ENCODE results near the gene FES.

GRCh38 chr15:90895571-90896117 lies 11.3 kb downstream of the FES start:
- no peak for TF ChIP-seq POLR2A (IDR thresholded peaks at IDR 0.05; ENCODE audit: low read depth, low read length)
- TF ChIP-seq, protein P1, sequence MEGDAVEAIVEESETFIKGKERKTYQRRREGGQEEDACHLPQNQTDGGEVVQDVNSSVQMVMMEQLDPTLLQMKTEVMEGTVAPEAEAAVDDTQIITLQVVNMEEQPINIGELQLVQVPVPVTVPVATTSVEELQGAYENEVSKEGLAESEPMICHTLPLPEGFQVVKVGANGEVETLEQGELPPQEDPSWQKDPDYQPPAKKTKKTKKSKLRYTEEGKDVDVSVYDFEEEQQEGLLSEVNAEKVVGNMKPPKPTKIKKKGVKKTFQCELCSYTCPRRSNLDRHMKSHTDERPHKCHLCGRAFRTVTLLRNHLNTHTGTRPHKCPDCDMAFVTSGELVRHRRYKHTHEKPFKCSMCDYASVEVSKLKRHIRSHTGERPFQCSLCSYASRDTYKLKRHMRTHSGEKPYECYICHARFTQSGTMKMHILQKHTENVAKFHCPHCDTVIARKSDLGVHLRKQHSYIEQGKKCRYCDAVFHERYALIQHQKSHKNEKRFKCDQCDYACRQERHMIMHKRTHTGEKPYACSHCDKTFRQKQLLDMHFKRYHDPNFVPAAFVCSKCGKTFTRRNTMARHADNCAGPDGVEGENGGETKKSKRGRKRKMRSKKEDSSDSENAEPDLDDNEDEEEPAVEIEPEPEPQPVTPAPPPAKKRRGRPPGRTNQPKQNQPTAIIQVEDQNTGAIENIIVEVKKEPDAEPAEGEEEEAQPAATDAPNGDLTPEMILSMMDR (IDR thresholded peaks at IDR 0.05 in 2 of 3, conservative IDR thresholded peaks at IDR 0.05 in 1 of 3; ENCODE audit: control insufficient read depth in 2 of 3, extremely low read depth in 1 of 3, insufficient read depth in 1 of 3, low read depth in 3 of 3, low read length in 3 of 3), result no peak
- TF ChIP-seq PML (IDR thresholded peaks at IDR 0.05; ENCODE audit: low read length), result no peak
- no peak for TF ChIP-seq NBN (IDR thresholded peaks at IDR 0.05)
- TF ChIP-seq, protein P2, sequence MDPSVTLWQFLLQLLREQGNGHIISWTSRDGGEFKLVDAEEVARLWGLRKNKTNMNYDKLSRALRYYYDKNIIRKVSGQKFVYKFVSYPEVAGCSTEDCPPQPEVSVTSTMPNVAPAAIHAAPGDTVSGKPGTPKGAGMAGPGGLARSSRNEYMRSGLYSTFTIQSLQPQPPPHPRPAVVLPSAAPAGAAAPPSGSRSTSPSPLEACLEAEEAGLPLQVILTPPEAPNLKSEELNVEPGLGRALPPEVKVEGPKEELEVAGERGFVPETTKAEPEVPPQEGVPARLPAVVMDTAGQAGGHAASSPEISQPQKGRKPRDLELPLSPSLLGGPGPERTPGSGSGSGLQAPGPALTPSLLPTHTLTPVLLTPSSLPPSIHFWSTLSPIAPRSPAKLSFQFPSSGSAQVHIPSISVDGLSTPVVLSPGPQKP (IDR thresholded peaks at IDR 0.05; ENCODE audit: low read depth, low read length), result no peak
- TF ChIP-seq RAD21 (IDR thresholded peaks at IDR 0.05; ENCODE audit: insufficient read depth, low read depth, low read length), result no peak
- no peak for TF ChIP-seq BCL11A (IDR thresholded peaks at IDR 0.05; ENCODE audit: low read depth, low read length)
- no peak for TF ChIP-seq IRF3 (IDR thresholded peaks at IDR 0.05)
- no peak for TF ChIP-seq E2F4 (IDR thresholded peaks at IDR 0.05; ENCODE audit: low read depth, low read length)
- TF ChIP-seq ASH2L (IDR thresholded peaks at IDR 0.05; ENCODE audit: borderline replicate concordance, low read depth), result no peak
- no peak for TF ChIP-seq NFIC (IDR thresholded peaks at IDR 0.05; ENCODE audit: low read depth, low read length)
- no peak for TF ChIP-seq ATF7 (IDR thresholded peaks at IDR 0.05; ENCODE audit: low read depth)
- TF ChIP-seq ESRRA (IDR thresholded peaks at IDR 0.05; ENCODE audit: low read length), result no peak
- no peak for TF ChIP-seq RB1 (IDR thresholded peaks at IDR 0.05; ENCODE audit: borderline replicate concordance)

Data from GM12878 (cell line).